ENCODE measurements around the gene TRPV2. TPM values are rescaled to one million over a fixed set of nuclear protein-coding genes. Genes with fewer than 3 reads are reported as not detected.
A peak's percentile ranks its signal among the peaks of the same experiment; 100 is the strongest.

TRPV2 gene
- total RNA-seq, 1 experiment from 2014 or later = 0.41 TPM

- no peaks in the 10 kb centered on the region for H3K9me3 Mint-ChIP-seq (ENCODE audit: unreplicated experiment)
- H3K4me1 ChIP-seq = peaks cover 38% of the 10 kb centered on the region
These were observed 49.1 kb downstream of the TRPV2 start for GRCh38 chr17:16464303-16465051.

DNA sequence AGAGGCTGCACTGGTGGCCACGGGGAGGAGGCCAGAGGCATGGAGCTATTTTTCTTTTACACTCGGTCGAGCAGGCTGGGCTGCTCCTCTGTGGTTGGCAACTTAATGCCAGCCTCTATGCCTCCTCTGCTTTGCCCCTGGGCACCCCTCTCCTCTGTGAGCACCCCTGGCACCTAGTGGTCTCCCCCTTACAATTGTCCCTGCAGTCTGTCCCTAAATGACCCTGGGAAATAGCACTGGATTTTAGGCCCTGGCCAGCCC is 49.6 kb downstream of the TRPV2 start:
- peaks cover 6% of the 10 kb centered on the region for H3K4me1 Mint-ChIP-seq (ENCODE audit: low read depth, unreplicated experiment)
- intact Hi-C loops (cut with micrococcal nuclease; ENCODE audit: unreplicated experiment) = no loop called here
- Histone ChIP-seq H3K4me3 (ENCODE audit: low read depth, low read length) (no peak overlapping the region), H3K27me3 (replicated peaks; ENCODE audit: control insufficient read depth, insufficient read depth, low read length) (no peaks in the 10 kb centered on the region), H3K4me1 (peaks cover 38% of the 10 kb centered on the region), H3K9me3 (no peaks in the 10 kb centered on the region), H3K36me3 (ENCODE audit: control insufficient read depth, insufficient read depth, low read length) (no peaks in the 10 kb centered on the region)
- no peaks in the 10 kb centered on the region for H3K9me3 Mint-ChIP-seq (ENCODE audit: unreplicated experiment)
- no TSS peak for BruUV-seq (replicated peaks)
- H3K36me3 Mint-ChIP-seq (ENCODE audit: insufficient read depth, unreplicated experiment) = peaks cover 5% of the 10 kb centered on the region
- H3K4me3 Mint-ChIP-seq (ENCODE audit: unreplicated experiment) = no peak overlapping the region
- DNase-seq = no peak
- ChIA-PET POLR2A (no interaction called here), CTCF (interaction anchor here (1.2 kb wide), 1 partner anchor 56 kb away, joined by 3 read pairs; no protein-coding TSS in a partner anchor)
- TF ChIP-seq CTCF (IDR thresholded peaks at IDR 0.05; ENCODE audit: insufficient read depth in 1 of 2, low read depth in 1 of 2, low read length in 1 of 2, severe bottlenecking in 1 of 2, unreplicated experiment in 1 of 2) = no peak
- no peaks in the 10 kb centered on the region for H3K27me3 Mint-ChIP-seq (ENCODE audit: insufficient read depth, unreplicated experiment)
- peak overlapping the region; percentile 70 for H3K27ac Mint-ChIP-seq (ENCODE audit: unreplicated experiment)

More at GRCh38 chr17:16464303-16465051, 49.1 kb downstream of the TRPV2 start:
- no TSS peak for BruUV-seq (replicated peaks)
- Mint-ChIP-seq H3K4me1 (ENCODE audit: low read depth, unreplicated experiment) (peaks cover 6% of the 10 kb centered on the region), H3K27me3 (ENCODE audit: insufficient read depth, unreplicated experiment) (no peaks in the 10 kb centered on the region), H3K4me3 (ENCODE audit: unreplicated experiment) (no peak overlapping the region), H3K36me3 (ENCODE audit: insufficient read depth, unreplicated experiment) (peaks cover 5% of the 10 kb centered on the region), H3K27ac (ENCODE audit: unreplicated experiment) (peak overlapping the region; percentile 70)
- POLR2A ChIA-PET = no interaction called here
- Histone ChIP-seq H3K4me3 (ENCODE audit: low read depth, low read length) (no peak overlapping the region), H3K36me3 (ENCODE audit: control insufficient read depth, insufficient read depth, low read length) (no peaks in the 10 kb centered on the region), H3K9me3 (no peaks in the 10 kb centered on the region), H3K27me3 (replicated peaks; ENCODE audit: control insufficient read depth, insufficient read depth, low read length) (no peaks in the 10 kb centered on the region)
- CTCF ChIA-PET = interaction anchor here (1.2 kb wide), 1 partner anchor 57 kb away, joined by 3 read pairs; no protein-coding TSS in a partner anchor
- intact Hi-C loops (cut with micrococcal nuclease; ENCODE audit: unreplicated experiment) = no loop called here
- TF ChIP-seq CTCF (IDR thresholded peaks at IDR 0.05; ENCODE audit: insufficient read depth in 1 of 2, low read depth in 1 of 2, low read length in 1 of 2, severe bottlenecking in 1 of 2, unreplicated experiment in 1 of 2) = no peak
- no peak for DNase-seq

GRCh38 chr17:16465861-16466338 is 50.5 kb downstream of the TRPV2 start:
- H3K27ac Mint-ChIP-seq (ENCODE audit: unreplicated experiment) = peak overlapping the region; percentile 70
- peak; percentile 45 to 83 for DNase-seq

More at GRCh38 chr17:16465861-16466338, 50.5 kb downstream of the TRPV2 start:
- peaks cover 38% of the 10 kb centered on the region for H3K4me1 ChIP-seq
- no peaks in the 10 kb centered on the region for H3K36me3 ChIP-seq (ENCODE audit: control insufficient read depth, insufficient read depth, low read length)
- no TSS peak for BruUV-seq (replicated peaks)
- no peak overlapping the region for H3K4me3 Mint-ChIP-seq (ENCODE audit: unreplicated experiment)
- intact Hi-C loops (cut with micrococcal nuclease; ENCODE audit: unreplicated experiment) = no loop called here
- H3K4me1 Mint-ChIP-seq (ENCODE audit: low read depth, unreplicated experiment) = peaks cover 6% of the 10 kb centered on the region
- H3K36me3 Mint-ChIP-seq (ENCODE audit: insufficient read depth, unreplicated experiment) = peaks cover 5% of the 10 kb centered on the region
- no peaks in the 10 kb centered on the region for H3K27me3 Mint-ChIP-seq (ENCODE audit: insufficient read depth, unreplicated experiment)
- no peaks in the 10 kb centered on the region for H3K27me3 ChIP-seq (replicated peaks; ENCODE audit: control insufficient read depth, insufficient read depth, low read length)
- H3K4me3 ChIP-seq (ENCODE audit: low read depth, low read length) = no peak overlapping the region
- TF ChIP-seq CTCF (IDR thresholded peaks at IDR 0.05; ENCODE audit: insufficient read depth in 1 of 2, low read depth in 1 of 2, low read length in 1 of 2, severe bottlenecking in 1 of 2, unreplicated experiment in 1 of 2) = no peak
- H3K9me3 Mint-ChIP-seq (ENCODE audit: unreplicated experiment) = no peaks in the 10 kb centered on the region
- ChIA-PET CTCF (interaction anchor here (1.2 kb wide), 1 partner anchor 56 kb away, joined by 3 read pairs; no protein-coding TSS in a partner anchor), POLR2A (no interaction called here)
- H3K9me3 ChIP-seq = no peaks in the 10 kb centered on the region
